Brain microvascular endothelial cell (primary cell): ENCODE data around the gene PHACTR1.

Source experiments
- DNase-seq: peaks from one replicate; pipeline ENCODE4 v3.0.0-alpha.2; 2020
- H3K27ac ChIP-seq: fragments of 250-450 bp; sonication (Bioruptor Pico); 2 replicates; pipeline ENCODE4 v1.5.1; 2020; ENCODE audit warnings: mild to moderate bottlenecking, moderate library complexity
- H3K27me3 ChIP-seq: fragments of 250-450 bp; sonication (Bioruptor Pico); replicated peaks from 2 replicates; pipeline ENCODE4 v1.5.1; 2020; ENCODE audit warnings: mild to moderate bottlenecking
- H3K36me3 ChIP-seq: fragments of 250-450 bp; sonication (Bioruptor Pico); replicated peaks from 2 replicates; pipeline ENCODE4 v1.5.1; 2020; ENCODE audit warnings: mild to moderate bottlenecking
- H3K4me3 ChIP-seq: 2 replicates; pipeline ENCODE4 v1.5.1; 2011; ENCODE audit warnings: low read depth, mild to moderate bottlenecking, control low read depth, low read length, moderate library complexity
- in situ Hi-C: cut with HindIII; loops from 2 replicates; pipeline ENCODE4 v1.10.0; 2017; ENCODE audit warnings: low sequenced_read_pairs, low pct_ligation_motif_present
- TF ChIP-seq, protein P1 (sequence below): IDR thresholded peaks from 2 replicates; pipeline ENCODE4 v1.5.1; 2011; ENCODE audit warnings: low read depth, mild to moderate bottlenecking, moderate library complexity, low read length, control low read depth, inconsistent platforms; ENCODE audit errors: missing control alignments

Gene PHACTR1

DNA sequence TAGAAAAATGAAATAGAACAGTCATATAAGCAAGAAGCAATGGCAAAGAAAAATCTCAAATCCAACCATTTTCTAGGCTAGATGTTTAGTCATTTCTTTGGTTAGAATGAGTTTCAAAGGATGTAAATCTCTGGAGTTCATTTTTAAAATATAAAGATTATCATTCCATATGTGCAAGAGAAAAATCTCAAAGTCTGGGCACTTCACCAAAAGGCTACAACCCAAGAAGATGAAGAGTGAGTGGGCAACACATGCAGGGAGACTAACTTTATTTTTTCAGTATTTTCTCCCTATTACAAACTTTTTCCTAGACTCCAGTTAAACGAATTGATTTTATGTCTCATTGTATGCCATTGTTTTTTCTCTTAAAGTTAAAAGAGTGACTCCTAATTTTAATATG lies 83.6 kb downstream of the PHACTR1 start:
- in situ Hi-C loops = no loop called here
- no peaks in the 10 kb centered on the region for H3K27me3 ChIP-seq
- no peak overlapping the region for H3K27ac ChIP-seq
- TF ChIP-seq, protein P1, sequence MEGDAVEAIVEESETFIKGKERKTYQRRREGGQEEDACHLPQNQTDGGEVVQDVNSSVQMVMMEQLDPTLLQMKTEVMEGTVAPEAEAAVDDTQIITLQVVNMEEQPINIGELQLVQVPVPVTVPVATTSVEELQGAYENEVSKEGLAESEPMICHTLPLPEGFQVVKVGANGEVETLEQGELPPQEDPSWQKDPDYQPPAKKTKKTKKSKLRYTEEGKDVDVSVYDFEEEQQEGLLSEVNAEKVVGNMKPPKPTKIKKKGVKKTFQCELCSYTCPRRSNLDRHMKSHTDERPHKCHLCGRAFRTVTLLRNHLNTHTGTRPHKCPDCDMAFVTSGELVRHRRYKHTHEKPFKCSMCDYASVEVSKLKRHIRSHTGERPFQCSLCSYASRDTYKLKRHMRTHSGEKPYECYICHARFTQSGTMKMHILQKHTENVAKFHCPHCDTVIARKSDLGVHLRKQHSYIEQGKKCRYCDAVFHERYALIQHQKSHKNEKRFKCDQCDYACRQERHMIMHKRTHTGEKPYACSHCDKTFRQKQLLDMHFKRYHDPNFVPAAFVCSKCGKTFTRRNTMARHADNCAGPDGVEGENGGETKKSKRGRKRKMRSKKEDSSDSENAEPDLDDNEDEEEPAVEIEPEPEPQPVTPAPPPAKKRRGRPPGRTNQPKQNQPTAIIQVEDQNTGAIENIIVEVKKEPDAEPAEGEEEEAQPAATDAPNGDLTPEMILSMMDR = no peak
- H3K36me3 ChIP-seq = no peaks in the 10 kb centered on the region
- no peak overlapping the region for H3K4me3 ChIP-seq
- no peak for DNase-seq

DNA sequence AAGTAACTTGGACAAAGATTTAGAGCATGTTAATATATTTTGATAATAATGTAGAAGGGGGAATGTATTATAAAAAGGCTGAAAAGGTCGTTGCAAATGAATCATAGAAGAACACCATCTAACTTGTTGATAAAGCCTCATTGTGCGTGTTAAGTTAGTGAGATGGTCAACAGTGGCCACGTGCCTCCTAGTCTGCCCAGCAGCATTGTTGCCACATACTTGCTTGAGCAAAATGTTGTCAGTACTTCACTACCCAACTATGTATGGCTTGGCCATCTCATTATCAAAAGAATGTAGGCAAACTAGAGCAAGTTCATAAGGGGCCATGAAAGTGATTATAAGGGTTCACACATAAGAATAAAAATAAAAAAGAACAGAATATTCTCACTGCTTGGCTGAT lies 84.6 kb downstream of the PHACTR1 start:
- DNase-seq = no peak
- in situ Hi-C loops = no loop called here
- H3K4me3 ChIP-seq = no peak overlapping the region
- TF ChIP-seq, protein P1 = no peak
- H3K27ac ChIP-seq = no peak overlapping the region
- no peaks in the 10 kb centered on the region for H3K36me3 ChIP-seq
- no peaks in the 10 kb centered on the region for H3K27me3 ChIP-seq

DNA sequence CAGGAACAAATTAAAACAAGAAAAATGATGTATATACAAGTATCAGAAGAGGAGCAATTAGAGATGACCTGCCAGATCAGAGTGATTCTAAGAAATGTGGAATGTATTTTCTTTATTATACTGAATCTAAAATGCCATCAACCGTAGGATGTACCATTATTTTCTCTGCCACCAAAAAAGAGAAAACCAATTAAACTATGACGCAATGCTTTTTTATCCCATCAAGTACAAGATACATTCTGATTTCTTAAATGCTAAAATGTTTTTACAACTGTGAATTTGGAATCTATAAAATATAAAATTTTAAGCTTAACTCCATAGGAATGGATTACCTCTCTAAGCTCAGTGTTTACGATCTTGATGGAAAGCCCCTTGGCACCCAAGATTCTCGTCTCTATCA lies 85.9 kb downstream of the PHACTR1 start:
- DNase-seq = no peak
- Histone ChIP-seq H3K27me3 (no peaks in the 10 kb centered on the region), H3K27ac (no peak overlapping the region), H3K36me3 (no peaks in the 10 kb centered on the region), H3K4me3 (no peak overlapping the region)
- in situ Hi-C loops = no loop called here
- TF ChIP-seq, protein P1 = no peak

DNA sequence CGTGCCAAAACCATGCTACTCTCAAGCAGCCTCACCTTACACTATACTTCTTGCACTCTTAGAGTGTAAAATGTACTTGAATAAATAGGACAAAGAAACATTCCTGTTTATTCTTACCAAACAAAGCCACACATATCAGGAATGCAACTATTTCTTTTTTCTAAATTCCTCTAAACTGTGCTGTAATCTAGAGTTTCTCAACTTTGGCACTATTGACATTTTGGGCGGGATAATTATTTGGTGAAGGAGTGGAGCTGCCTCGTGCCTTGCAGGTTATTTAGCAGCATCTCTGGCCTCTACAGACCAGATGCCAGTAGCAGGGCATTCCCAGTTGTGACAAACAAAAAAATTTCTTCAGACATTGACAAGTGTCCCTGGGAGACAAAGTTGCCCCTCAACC lies 86.9 kb downstream of the PHACTR1 start:
- Histone ChIP-seq H3K36me3 (no peaks in the 10 kb centered on the region), H3K27ac (no peak overlapping the region), H3K27me3 (no peaks in the 10 kb centered on the region), H3K4me3 (no peak overlapping the region)
- TF ChIP-seq, protein P1 = no peak
- DNase-seq = no peak
- in situ Hi-C loops = no loop called here

DNA sequence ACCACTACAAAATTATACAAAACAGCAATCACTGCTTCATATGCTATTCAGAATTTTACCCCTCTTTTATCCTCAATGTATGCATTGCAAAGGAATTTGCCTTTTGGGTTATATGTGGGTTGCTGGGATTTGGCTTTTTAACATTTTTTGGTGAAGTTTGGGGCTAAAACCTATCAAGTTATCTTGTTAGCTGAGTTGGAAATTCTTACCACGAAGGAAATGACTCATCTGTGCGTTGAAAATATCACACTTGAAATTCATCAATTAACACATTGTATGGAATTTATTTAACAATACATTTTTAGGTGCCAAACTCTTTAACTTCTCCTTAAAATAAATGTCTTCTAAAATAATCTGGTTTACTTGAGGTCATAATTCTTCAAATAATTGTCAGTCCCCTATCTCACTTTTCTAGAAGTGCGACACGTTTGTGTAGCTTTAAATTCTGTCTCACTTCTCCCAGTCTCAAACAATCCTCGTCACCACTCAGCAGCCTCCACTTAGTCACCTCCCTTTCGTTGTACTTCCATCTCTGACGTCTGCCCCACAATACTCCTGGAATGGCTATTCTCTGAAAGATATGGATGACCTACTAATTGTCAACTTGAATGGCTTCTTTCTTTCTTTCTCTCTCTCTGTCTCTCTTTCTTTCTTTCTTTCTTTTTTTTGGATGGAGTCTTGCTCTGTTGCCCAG lies 88.5 kb downstream of the PHACTR1 start:
- no peak overlapping the region for H3K4me3 ChIP-seq
- H3K27me3 ChIP-seq = no peaks in the 10 kb centered on the region
- no peak overlapping the region for H3K27ac ChIP-seq
- no peaks in the 10 kb centered on the region for H3K36me3 ChIP-seq
- TF ChIP-seq, protein P1 = no peak
- DNase-seq = no peak
- in situ Hi-C loops = no loop called here

DNA sequence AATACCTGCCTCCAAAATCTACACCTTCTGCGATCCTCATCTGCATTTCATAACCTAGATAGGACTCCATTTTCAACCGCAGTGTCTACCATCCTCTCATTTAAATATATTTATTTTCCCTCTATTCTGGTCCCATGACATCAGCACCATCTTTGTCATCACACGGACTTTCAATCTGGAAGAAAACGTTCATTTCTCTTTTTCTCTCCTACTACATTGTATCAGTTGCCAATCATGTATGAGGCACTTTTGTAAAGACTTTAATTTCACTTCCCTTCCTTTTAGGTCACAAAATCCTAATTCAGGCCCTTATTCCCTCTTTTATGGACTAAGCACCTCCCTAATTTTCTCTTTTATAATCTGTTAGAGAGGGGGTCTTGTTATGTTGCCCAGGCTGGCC lies 89.6 kb downstream of the PHACTR1 start:
- Histone ChIP-seq H3K27me3 (no peaks in the 10 kb centered on the region), H3K4me3 (no peak overlapping the region), H3K36me3 (no peaks in the 10 kb centered on the region), H3K27ac (no peak overlapping the region)
- in situ Hi-C loops = no loop called here
- TF ChIP-seq, protein P1 = no peak
- no peak for DNase-seq
